Brain microvascular endothelial cell (primary cell): ENCODE data around the gene ANK3.

Experiments
- DNase-seq: peaks from one replicate; pipeline ENCODE4 v3.0.0-alpha.2; 2020
- H3K27ac ChIP-seq: fragments of 250-450 bp; sonication (Bioruptor Pico); 2 replicates; pipeline ENCODE4 v1.5.1; 2020; ENCODE audit warnings: mild to moderate bottlenecking, moderate library complexity
- H3K27me3 ChIP-seq: fragments of 250-450 bp; sonication (Bioruptor Pico); replicated peaks from 2 replicates; pipeline ENCODE4 v1.5.1; 2020; ENCODE audit warnings: mild to moderate bottlenecking
- H3K36me3 ChIP-seq: fragments of 250-450 bp; sonication (Bioruptor Pico); replicated peaks from 2 replicates; pipeline ENCODE4 v1.5.1; 2020; ENCODE audit warnings: mild to moderate bottlenecking
- H3K4me3 ChIP-seq: 2 replicates; pipeline ENCODE4 v1.5.1; 2011; ENCODE audit warnings: low read depth, mild to moderate bottlenecking, control low read depth, low read length, moderate library complexity
- in situ Hi-C: cut with HindIII; loops from 2 replicates; pipeline ENCODE4 v1.10.0; 2017; ENCODE audit warnings: low sequenced_read_pairs, low pct_ligation_motif_present
- TF ChIP-seq, protein P1 (sequence below): IDR thresholded peaks from 2 replicates; pipeline ENCODE4 v1.5.1; 2011; ENCODE audit warnings: low read depth, mild to moderate bottlenecking, moderate library complexity, low read length, control low read depth, inconsistent platforms; ENCODE audit errors: missing control alignments

ANK3 gene

DNA sequence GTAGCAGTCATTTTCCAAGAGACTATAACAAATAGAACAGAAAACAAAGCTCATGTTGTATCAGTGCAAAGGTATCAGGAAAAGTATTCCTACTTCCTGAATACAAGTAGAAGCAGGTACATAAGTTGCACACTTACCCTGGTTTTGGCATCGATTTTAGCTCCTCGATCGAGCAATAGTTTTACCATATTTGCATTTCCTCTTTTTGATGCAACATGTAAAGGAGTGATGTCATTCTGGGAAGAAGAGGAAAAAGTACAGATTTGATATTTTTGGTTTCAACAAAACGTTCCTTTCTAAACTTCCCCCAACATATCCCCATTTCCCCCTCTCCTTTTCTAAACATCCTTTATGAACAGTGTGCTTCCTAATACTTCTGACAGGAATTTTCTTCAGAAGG is 155.1 kb downstream of the ANK3 start:
- in situ Hi-C loops = no loop called here
- Histone ChIP-seq H3K27me3 (no peaks in the 10 kb centered on the region), H3K36me3 (no peaks in the 10 kb centered on the region), H3K4me3 (no peak overlapping the region), H3K27ac (no peak overlapping the region)
- no peak for DNase-seq
- TF ChIP-seq, protein P1, sequence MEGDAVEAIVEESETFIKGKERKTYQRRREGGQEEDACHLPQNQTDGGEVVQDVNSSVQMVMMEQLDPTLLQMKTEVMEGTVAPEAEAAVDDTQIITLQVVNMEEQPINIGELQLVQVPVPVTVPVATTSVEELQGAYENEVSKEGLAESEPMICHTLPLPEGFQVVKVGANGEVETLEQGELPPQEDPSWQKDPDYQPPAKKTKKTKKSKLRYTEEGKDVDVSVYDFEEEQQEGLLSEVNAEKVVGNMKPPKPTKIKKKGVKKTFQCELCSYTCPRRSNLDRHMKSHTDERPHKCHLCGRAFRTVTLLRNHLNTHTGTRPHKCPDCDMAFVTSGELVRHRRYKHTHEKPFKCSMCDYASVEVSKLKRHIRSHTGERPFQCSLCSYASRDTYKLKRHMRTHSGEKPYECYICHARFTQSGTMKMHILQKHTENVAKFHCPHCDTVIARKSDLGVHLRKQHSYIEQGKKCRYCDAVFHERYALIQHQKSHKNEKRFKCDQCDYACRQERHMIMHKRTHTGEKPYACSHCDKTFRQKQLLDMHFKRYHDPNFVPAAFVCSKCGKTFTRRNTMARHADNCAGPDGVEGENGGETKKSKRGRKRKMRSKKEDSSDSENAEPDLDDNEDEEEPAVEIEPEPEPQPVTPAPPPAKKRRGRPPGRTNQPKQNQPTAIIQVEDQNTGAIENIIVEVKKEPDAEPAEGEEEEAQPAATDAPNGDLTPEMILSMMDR = no peak

DNA sequence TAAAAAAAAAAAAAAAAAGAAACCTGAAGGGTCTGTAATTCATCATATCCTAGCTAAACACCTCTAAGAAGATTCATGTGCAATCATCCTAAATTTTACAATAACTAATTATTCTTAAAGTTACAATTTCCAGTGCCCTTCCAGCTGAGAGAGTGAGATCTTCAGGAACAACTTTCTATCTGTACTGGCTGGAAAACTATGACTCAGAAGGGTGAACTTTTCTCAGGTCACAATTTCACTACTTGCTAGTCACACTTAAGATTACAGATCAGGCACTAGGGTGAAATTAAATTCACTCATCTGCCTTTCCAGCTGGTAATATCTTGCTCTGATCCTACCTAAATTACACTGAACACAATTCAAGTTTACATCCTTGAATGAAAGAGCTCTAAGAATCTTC is 158.8 kb downstream of the ANK3 start:
- in situ Hi-C loops = no loop called here
- no peak overlapping the region for H3K4me3 ChIP-seq
- TF ChIP-seq, protein P1 = no peak
- H3K27ac ChIP-seq = no peak overlapping the region
- H3K27me3 ChIP-seq = no peaks in the 10 kb centered on the region
- DNase-seq = peak; percentile 35
- H3K36me3 ChIP-seq = no peaks in the 10 kb centered on the region

DNA sequence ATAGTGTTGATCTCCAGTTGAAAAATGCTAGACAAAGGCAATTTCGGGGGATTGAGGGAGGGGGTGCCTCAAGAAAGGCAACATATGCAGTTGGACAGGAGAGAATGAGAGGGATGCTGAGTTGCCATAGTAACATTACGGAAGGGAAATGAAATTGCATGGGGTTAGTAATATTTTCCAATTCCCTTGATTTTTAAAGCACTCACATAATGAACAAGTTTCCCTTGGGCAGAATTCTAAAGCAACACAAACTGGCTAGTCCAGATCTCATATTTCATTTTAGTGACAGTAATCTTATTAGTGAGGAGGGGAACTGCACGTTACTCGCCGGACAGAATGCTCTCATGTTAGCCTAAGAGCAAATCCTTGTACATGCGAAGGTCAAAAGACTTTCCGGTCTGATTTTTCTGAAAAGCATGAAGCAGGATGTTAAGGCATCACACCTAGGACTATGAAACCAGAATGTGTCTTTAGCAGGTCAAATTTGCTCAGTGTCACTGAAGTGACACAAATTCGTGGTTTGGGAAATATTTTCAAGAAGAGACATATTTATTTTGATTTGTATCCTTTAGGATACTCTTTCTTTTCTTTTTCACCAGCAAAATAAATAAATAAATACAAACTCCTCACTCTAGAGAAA is 165.5 kb downstream of the ANK3 start:
- in situ Hi-C loops = loop anchor here (25.0 kb wide), 1 partner anchor 213 kb away; no protein-coding TSS in a partner anchor
- no peak for DNase-seq
- Histone ChIP-seq H3K4me3 (no peak overlapping the region), H3K27me3 (no peaks in the 10 kb centered on the region), H3K27ac (no peak overlapping the region), H3K36me3 (no peaks in the 10 kb centered on the region)
- TF ChIP-seq, protein P1 = no peak

GRCh38 chr10:60222047-60222446 is 167.6 kb downstream of the ANK3 start:
- in situ Hi-C loops = loop anchor here (25.0 kb wide), 1 partner anchor 215 kb away; no protein-coding TSS in a partner anchor
- TF ChIP-seq, protein P1 = no peak
- Histone ChIP-seq H3K27ac (no peak overlapping the region), H3K36me3 (no peaks in the 10 kb centered on the region), H3K4me3 (no peak overlapping the region), H3K27me3 (no peaks in the 10 kb centered on the region)
- no peak for DNase-seq

GRCh38 chr10:60212195-60212594 is 177.5 kb downstream of the ANK3 start:
- H3K27ac ChIP-seq = no peak overlapping the region
- DNase-seq = no peak
- in situ Hi-C loops = loop anchor here (25.0 kb wide), 1 partner anchor 225 kb away; no protein-coding TSS in a partner anchor
- H3K4me3 ChIP-seq = no peak overlapping the region
- no peaks in the 10 kb centered on the region for H3K27me3 ChIP-seq
- H3K36me3 ChIP-seq = no peaks in the 10 kb centered on the region
- TF ChIP-seq, protein P1 = no peak
